Stimulated activated CD8-positive, alpha-beta memory T cell treated with anti-CD3 and anti-CD28 coated beads, Interleukin-7, amount 100 ng/mL, for 1 hour (primary cell): ENCODE measurements around the gene MMP19.
A peak's percentile ranks its signal among the peaks of the same experiment; 100 is the strongest.
"Not testable (repeated sequence)": the region's sequence is repeated elsewhere in the genome, so short reads cannot be mapped to it uniquely, and the experiment has no call there.

Experiments
- DNase-seq, 2 donors: peaks; one replicate each; pipeline ENCODE4 v3.0.0-alpha.2; 2020; ENCODE audit warnings: low read depth in 2 of 2

Gene MMP19

DNA sequence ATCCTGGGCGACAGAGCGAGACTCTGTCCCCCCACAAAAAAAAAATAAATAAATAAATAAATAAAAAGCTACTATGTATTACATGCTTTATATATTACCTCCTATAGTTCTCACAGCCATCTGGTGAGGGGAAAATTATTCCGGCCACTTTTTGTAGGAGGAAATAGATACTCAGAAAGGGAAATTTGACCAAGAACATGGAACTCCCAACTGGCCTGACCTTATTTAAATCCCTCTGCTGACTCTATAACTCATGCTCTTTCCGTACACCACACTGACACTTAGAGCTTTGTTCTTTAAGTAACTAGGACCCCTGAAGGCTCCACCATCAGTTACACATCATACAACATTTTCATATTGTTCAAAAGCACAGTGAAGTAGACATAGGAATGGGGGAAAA, 2.2 kb upstream of the MMP19 start:
- DNase-seq, result no peak

GRCh38 chr12:55843431-55843830, 695 bp upstream of the MMP19 start:
- DNase-seq, result no peak

- no peak for DNase-seq
Observed at GRCh38 chr12:55840581-55841351, 2.0 kb downstream of the MMP19 start.

- DNase-seq, result no peak
Observed at GRCh38 chr12:55839345-55840140, 3.2 kb downstream of the MMP19 start.

DNA sequence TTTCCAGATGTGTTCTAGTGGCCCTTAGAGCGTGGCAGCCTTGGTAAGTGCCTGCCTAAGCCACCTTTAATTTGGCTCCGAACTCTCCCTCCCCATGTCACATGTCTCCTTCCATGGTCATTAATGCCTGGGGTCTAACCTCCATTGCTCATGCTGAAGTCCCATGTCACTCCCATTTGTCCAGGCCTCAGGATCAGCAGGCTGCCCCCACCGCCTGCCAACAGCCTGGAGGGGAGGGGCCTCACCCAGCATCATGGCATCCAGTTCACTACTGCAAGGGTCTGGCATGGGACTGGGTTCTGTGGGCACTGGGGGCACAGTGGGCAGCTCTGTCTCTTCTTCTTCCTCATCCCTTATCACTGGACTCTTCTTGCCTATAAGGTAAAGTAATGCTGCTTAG, 4.4 kb downstream of the MMP19 start:
- DNase-seq, result no peak

GRCh38 chr12:55834400-55834799, 8.3 kb downstream of the MMP19 start:
- not testable (repeated sequence) for DNase-seq

GRCh38 chr12:55833056-55833455, 9.7 kb downstream of the MMP19 start:
- DNase-seq, result no peak

GRCh38 chr12:55831447-55831815, 11.3 kb downstream of the MMP19 start:
- no peak for DNase-seq

DNA sequence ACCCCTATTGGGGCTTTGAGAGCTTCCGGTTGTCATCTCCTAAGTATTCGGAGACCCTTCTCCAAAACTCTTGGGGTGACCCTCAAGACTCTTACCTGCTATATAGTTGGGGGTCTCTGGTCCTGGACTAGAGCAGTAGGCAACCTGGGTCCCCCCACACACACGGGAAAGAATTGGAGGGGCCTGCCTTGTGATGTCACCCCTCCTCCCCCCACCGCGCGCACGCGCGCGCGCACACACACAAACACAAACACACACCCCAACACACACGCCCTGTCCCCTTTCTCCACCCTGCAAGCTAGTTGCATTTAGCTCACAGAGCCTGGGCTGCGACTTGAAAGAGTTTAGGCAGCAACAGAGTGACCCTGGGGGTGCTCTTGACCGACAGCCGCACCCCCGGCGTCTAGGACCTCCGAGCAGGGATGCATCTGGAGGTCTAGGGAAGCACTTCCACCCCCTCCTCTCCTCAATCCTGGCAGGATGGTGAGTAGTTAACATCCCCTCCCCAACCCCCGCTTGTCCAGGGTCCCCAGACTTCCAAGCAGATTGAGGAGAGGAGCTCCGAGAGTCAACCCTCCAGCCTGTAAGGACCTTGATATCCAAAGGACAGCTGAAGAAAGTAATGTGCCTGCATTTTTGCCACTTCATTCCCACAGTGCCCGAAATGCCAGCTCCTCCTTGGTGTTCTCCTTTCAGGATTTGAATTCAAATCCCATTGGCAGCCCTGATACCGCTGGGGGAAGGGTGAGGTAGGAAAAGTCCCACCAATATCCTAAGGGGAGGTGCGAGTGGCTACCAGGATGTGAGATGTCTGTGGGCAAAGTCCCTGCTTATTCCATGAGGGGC, 11.9 kb downstream of the MMP19 start:
- DNase-seq, result peak; percentile 25 to 39

GRCh38 chr12:55829967-55830600, 12.7 kb downstream of the MMP19 start:
- DNase-seq, result no peak

GRCh38 chr12:55828357-55828756, 14.4 kb downstream of the MMP19 start:
- no peak for DNase-seq

GRCh38 chr12:55827806-55828205, 14.9 kb downstream of the MMP19 start:
- DNase-seq, result no peak

DNA sequence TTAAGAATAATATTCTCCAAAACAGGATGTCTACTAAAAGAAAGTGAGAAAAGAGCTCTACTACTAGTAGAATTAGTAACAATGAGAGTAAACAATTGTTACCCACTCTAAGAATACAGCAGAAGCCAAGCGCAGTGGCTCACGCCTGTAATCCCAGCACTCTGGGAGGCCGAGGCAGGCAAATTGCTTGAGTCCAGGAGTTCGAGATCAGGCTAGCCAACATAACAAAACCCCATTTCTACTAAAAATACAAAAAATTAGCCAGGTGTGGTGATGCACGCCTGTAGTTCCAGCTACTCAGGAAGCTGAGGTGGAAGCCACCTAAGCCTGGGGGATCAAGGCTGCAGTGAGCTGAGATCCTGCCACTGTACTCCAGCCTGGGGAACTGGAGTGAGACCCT, 18.0 kb downstream of the MMP19 start:
- DNase-seq, result no peak

DNA sequence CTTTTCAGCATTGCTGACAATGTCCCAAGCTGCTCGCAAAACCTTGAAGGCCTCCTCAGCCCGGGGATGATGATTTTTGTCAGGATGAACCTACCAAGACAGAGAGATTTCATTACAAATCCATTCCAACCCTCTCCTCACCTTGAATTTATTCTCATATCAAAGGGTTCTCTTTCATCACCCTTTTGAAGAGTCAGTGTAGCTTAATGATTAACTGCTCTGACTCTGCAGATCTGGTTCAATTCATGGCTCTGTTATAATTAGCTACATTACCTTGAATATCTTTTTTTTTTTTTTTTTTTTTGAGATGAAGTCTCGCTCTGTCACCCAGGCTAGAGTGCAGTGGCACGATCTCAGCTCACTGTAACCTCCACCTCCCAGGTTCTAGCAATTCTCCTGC, 19.3 kb downstream of the MMP19 start:
- DNase-seq, result no peak

DNA sequence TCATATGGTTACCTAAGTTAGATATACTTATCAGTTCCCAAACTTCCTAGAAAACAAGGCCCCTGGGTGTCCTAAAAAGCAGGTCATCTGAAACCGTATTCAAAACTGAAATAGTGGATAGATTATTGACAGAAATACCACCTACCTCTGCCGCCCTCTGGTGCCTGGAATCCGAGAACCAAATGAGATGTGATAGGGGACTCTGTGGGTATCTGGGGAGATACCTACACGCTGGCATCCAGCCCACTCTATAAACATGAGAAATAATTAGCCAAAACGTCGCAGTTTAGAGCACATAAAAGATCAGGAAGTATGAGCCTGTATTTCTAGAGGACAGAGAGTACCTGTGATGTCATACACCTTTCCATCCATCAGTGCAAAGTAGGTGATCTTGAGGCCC, 20.5 kb downstream of the MMP19 start:
- no peak for DNase-seq

GRCh38 chr12:55820679-55821078, 22.1 kb downstream of the MMP19 start:
- no peak for DNase-seq

DNA sequence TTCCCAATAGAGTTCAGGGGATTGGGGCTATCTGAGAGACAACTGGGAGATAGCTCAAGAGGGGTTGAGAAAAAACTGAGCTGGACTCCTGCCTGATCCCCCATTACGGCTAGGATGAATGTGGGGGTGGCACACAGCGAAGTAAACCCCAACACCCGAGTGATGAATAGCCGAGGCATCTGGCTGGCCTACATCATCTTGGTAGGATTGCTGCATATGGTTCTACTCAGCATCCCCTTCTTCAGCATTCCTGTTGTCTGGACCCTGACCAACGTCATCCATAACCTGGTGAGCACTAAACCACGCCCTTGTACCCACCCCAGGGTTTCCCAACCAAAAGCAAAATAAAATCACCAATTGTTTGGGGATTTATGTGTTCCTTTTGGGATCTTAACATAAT, 23.9 kb downstream of the MMP19 start:
- DNase-seq, result no peak

GRCh38 chr12:55818140-55818728, 24.5 kb downstream of the MMP19 start:
- DNase-seq, result no peak

- peak; percentile 82 to 88 for DNase-seq
Observed at GRCh38 chr12:55817345-55818139, 25.2 kb downstream of the MMP19 start, which contains the start of the genes ORMDL2 and SARNP. Gene ORMDL2 (plus strand): TSS chr12:55818041. CDS start chr12:55819000, 959 bp downstream. Gene SARNP (minus strand): TSS chr12:55817724. CDS start chr12:55817701, 23 bp downstream.

- DNase-seq, result no peak
Observed at GRCh38 chr12:55816881-55817344, 25.8 kb downstream of the MMP19 start.
